HK-2 (cell line): ENCODE measurements around the gene NFKBIB.

ENCODE experiments used
- DNase-seq: peaks from one replicate; pipeline ENCODE4 v3.0.0-alpha.2; 2018; ENCODE audit not compliant: unreplicated experiment

The NFKBIB gene

DNA sequence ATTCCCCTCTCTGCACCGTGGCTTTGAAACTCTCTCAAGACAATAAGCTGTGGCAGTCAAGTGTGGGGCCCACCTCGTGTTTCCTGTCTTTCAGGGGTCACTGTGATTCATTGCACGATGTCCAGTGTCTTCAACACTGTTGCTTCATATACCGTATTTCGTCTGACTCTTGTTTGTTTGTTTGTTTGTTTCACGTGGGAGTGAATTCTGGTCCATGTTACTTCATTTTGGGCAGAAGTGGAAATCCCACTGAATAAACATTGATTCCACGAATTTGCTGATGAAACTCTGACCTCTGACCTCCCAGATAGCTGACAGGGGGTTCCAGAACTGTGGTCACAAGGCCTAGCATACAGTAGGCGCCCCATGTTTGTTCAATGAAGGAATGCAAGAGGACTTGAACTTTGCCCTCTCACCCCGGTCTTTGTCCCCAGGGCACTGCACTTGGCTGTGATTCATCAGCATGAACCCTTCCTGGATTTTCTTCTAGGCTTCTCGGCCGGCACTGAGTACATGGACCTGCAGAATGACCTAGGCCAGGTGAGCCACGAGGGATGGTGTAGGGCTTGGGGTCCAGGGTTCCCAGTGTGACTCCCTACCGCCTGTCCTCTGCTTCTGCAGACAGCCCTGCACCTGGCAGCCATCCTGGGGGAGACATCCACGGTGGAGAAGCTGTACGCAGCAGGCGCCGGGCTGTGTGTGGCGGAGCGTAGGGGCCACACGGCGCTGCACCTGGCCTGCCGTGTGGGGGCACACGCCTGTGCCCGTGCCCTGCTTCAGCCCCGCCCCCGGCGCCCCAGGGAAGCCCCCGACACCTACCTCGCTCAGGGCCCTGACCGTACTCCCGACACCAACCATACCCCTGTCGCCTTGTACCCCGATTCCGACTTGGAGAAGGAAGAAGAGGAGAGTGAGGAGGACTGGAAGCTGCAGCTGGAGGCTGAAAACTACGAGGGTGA is 5.1 kb downstream of the NFKBIB start:
- DNase-seq, result no peak

DNA sequence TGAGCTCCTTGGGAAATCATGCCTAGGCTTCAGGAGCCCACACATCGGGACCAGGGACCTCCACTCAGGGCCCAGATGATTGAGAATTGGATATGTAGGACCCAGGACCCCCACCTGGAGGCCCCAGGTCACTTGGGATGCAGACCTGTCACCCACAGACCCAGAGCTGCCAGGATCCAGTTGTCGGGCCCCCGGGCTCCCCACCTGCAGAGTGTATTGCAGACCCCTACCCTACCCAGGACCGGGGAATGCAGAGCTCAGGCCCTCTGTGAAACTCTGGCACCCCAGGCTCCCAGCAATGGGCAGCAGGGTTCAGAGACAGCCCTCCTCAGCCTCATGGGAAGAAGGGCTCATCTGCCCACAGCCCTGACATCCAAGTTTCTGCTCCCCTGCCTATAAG is 5.9 kb downstream of the NFKBIB start:
- DNase-seq, result no peak

DNA sequence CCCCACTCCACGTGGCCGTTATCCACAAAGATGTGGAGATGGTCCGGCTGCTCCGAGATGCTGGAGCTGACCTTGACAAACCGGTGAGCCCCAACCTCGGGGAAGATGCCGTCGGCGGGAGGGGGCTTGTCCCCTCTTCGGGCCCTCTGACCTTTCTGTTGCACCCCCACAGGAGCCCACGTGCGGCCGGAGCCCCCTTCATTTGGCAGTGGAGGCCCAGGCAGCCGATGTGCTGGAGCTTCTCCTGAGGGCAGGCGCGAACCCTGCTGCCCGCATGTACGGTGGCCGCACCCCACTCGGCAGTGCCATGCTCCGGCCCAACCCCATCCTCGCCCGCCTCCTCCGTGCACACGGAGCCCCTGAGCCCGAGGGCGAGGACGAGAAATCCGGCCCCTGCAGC is 7.5 kb downstream of the NFKBIB start:
- DNase-seq, result no peak

DNA sequence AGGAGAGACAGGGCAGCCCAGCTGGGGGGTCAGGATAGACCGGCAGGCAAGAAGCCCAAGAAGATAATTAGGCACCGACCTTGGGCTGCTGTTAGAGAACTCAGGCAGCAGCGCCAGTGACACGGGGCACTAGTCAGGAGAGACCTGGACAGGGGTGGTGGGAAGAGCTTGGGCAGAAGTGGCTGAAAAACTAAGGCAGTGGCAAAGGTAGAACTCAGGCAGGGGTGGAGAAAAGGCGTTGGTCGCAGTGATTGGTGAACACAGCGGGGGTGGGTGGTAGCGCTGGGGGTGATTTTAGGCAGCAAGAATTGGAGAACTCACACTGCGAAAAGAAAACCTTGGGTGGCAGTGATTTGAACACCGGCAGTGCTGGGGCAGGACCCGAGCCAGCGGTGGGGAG is 7.9 kb downstream of the NFKBIB start:
- no peak for DNase-seq

DNA sequence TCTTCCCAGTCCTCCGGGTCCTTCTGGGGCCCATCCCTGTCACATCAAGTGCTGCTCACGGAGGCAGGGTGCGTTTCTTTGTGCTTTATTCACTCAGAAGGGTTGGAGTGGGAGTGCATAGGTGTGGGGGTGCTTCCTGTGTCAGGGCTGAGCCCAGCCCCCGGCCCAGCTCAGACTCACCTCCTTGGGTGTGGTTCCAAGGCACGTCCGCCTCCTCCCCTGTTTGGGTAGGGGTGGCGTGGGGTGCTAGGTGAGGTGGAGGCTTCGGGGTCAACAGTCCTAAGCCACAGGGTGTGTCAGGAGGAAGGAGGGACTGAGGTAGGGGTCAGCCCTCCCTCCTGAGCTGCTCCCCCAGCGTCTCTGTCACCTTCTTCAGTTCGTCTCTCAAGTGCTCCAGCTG is 9.1 kb downstream of the NFKBIB start:
- DNase-seq, result no peak

DNA sequence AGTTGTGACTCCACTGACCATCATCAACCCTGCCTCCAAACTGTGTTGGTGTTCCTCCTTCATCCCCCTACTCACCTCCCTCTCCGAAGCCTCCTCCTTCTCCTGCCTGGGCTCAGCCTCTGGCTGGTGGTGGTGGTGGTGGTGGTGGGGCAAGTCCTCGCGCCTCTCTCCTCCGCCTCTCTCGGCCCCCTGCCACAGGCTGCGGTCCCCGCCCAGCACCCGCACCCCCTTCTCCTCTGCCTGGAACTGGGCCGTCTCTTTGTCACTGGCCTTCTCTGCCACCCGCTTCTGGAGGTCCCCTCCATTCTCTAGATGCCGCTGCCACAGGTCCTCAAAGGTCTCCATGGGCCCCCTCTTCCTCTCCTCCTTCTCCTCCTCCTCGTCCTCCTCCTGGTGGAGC is 10.7 kb downstream of the NFKBIB start:
- no peak for DNase-seq

DNA sequence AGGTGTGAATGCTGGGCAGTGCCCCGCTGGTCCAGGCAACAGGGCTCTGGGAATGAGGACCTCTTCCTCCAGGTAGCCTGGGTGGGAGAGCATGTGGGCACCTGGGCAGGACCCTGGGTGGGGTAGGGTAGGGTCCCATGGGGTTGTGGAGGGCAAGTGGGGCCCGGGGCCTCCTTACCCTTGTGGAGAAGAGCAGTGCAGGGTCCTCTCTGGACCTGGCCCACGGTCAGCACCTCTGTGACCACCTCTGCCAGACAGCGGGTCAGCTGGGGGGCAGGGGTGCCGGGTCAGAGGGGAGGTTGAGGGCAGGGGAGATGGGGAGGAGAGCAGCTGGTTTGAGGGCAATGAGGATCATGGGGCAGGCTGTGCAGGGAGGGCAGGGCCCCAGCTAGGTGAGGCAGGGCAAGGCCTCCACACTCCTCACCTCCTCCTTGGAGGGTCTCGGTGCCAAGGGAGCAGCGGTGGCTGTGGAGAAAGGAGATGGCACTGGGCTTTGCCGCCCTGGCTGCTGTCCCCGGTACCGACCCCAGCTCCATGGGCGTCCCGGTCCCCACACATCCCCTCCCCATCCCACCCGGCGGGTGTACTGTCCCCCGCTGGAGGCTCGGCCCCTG is 11.7 kb downstream of the NFKBIB start:
- DNase-seq, result no peak

DNA sequence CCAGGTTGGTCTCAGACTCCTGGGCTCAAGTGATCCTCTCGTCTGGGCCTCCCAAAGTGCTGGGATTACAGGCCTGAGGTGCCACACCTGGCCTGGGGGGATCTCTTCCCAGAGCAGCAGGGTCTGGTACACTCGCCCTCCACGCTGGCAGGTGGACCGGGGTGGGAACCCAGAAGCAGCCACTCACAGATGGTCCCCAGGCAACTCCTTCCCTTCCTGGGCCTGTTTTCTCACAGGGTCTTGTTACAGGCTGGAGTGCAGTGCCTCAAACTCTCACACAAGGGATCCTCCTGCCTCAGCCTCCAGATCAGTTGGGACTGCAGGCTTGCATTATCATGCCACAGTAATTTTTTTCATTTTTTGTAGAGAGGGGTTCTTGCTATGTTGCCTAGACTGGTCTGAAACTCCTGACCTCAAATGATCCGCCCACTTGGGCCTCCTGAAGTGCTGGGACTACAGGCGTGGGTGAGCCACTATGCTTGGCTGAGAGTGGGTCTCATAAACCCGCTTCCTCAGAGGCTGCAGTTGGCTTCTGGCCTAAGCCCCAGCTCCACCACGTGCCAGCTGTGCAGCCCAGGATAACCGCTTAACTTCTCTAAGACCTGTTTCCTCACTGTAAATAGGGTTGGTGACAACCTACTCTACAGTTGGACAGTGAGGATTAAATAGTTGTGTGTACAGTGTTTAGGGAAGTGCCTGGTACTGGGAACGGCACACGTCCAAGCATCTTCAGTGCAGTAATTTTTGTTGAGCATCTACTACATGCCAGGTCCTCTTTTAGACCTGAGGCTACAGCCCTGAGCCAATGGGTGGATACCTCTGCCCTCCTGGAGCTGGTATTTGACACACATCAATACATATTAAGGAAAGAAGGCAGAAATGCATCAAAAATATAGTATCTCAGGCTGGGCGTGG is 13.1 kb downstream of the NFKBIB start:
- DNase-seq, result no peak

DNA sequence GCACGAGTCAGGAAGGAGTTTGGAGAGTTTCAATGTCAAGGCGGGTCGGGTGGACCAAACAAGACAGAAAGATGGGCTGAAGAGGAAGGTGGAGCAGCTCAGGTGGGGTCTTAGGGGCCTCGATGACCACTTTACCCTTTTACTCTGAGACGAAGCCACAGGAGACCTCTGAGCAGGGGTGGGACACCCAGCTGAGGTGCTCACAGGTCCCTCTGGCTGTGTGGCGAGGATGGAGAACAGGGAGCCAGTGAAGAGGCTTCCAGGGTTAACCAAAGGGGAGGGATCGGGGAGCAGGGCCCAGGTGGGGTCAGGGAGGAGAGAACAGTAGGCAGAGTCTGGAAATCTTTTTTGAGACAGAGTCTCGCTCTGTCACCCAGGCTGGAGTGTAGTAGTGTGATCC is 14.2 kb downstream of the NFKBIB start:
- DNase-seq, result no peak

DNA sequence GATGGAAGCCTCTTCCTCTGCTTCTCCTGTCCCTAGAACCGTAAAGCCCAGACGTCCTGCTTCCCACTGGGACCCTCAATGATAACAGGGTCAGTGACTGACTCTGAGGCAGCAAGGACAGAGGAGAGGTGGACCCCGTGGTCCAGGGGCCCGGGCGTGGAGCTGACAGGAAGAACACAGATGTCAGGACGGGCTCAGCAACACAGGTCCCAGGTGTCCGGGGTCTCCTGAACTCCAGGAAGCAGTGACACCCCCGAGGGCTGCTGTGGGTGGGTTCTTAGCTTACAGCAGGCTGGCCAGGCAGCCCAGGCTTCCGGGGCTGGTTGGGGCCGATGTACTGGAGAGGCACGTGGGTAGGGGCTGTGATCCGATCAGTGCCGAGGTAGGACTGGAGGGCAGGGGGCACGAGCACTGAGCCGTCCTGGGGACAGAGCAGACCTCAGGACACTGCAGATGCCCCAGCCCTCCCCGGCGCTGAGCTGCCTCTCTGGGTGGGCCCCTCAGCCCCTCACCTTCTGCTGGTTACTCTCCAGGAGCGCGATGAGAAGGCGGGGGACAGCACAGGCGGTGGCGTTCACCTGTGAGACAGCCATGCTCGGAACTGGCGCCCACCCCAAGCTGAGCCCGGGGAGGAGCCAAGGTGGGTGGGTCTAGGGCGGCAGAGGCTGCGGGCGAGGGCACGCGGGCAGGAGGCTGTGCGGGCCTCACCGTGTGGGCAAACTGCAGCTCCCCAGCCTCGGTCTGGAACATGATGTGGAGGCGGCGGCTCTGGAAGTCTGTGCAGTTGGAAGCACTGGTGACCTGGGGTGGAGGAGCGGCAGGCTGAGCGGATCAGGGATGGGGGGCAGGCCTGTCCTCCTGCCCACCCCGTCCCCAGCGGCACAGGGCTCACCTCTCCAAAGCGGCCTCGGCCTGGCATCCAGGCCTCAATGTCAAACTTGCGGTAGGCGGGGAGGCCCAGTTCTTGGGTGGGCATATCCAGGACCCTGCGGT is 15.9 kb downstream of the NFKBIB start:
- no peak for DNase-seq

DNA sequence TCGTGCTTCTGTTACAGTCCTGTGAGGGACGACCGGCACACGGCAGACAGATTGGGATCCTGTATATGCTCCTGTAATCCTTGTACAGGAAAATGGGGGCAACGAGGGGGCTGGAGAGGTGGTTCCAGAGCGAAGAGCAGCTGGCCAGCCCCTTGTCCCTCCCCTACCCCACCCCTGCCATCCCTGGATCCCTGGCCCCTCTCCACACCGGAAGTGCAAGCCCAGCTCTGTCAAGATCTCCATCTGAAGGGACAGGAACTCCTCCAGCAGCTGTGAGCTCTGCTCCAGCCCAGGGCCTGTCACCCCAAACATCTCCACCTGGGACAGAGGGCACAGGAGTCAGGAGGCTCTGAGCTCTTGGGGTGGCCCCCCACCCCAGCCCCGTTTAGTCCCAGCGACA is 17.7 kb downstream of the NFKBIB start:
- no peak for DNase-seq

DNA sequence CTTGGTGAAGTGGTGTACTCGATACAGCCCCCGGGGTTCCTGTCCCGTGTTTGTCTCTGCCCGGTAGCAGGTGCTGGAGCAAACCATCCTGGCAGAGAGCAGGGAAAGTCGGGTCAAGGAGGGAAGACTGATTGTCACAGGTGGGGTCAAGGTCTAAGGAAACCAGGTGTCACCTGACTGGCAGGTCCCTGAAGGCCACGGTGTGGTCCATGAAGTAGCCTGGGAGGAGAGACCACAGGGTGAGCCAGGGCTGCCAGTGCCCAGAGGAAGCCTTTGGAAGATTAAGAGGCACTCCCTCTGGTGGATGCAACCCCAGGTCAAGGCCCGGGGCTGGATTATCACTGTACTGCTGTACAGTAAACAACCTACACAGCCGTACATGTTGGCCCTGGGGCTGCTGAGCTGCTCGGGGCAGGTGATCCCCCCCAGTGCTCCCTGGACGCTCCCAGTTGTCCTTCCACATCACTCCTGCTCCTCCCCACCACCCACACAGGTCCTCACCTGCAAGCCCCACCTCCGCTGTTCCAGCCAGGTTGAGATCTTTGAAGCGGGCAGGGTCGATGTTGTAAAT is 18.2 kb downstream of the NFKBIB start:
- DNase-seq, result peak; percentile 26

DNA sequence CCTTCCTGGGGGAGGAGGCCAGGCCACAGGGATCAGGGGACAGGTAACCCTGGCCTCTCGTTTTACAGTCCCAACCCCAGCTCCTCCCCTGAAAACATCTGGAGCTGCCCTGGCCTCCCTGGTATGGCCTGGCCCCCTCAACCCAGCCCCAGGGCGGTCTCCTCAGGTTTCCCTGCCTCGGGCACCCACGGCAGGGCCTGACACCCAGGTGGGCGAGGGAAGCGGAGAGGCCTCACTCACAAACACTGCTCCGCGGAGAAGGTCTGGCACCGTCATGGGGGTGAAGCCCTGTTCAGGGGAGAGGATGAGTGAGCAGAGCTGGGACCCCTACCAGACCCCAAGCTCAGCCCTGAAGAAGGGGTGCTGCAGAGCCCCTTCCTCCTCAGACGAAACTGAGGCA is 18.8 kb downstream of the NFKBIB start:
- no peak for DNase-seq

DNA sequence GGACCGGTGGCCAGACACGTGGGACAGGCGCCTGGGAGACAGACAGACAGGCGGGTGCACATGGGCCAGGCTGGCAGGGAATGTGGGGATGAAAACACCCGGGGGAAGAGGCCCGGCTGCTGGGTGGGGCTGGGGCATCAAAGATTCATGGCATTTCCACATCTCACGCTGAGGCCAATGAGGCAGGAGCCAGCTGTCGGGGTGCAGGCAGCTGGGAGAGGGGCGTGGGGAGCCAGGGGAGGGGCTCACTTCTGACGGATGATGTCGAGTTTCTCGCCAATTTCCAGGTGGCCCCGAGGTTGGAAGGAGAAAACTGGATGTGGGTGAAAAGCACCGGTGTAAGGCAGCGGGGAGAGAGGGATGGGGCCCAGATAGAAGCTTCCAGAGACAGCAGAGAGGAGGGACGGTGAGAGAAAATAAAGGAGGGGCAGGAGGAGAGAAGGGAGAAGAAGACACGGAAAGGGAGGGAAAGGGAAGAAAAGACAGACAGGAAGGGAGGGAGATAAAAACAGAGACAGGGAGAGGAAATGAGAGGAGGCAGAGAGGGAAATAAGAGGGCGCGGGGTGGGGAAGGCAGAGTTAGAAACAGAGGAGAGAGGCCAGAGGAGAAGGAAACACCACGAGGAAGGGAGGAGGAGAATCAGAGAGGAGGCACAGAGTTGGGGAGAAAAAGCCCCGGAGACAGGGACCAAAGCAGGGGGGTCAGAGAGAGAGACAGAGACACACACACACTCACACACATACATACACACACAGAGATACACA is 20.2 kb downstream of the NFKBIB start:
- no peak for DNase-seq

DNA sequence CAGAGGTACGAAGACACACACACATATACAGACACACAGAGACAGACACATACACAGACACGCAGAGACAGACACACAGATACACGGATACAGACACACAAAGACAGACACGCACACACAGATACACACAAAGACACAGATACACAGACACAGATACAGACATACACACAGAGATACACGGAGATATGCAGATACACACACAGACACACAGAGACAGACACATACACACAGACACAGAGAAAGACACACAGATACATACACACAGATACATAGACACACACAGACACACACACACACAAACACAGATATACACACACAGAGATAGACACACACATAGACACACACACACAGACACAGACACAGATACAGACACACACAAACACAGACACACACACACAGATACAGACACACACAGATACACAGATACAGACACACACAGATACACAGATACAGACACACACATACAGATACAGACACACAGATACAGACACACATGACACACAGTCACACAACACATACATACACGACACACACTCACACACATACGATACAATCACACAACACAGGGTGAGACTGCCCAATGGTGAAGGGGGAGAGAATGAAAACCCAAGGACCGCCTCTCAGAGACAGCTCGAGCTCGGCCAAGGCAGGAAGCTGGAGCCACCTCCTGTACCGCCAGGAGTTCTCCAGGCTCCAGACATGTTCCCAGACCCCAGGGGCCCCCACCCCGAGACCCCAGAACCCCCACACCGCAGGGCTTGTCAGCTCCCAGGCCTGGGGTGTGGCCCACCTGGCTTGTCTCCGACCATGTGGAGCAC is 21.0 kb downstream of the NFKBIB start:
- no peak for DNase-seq

DNA sequence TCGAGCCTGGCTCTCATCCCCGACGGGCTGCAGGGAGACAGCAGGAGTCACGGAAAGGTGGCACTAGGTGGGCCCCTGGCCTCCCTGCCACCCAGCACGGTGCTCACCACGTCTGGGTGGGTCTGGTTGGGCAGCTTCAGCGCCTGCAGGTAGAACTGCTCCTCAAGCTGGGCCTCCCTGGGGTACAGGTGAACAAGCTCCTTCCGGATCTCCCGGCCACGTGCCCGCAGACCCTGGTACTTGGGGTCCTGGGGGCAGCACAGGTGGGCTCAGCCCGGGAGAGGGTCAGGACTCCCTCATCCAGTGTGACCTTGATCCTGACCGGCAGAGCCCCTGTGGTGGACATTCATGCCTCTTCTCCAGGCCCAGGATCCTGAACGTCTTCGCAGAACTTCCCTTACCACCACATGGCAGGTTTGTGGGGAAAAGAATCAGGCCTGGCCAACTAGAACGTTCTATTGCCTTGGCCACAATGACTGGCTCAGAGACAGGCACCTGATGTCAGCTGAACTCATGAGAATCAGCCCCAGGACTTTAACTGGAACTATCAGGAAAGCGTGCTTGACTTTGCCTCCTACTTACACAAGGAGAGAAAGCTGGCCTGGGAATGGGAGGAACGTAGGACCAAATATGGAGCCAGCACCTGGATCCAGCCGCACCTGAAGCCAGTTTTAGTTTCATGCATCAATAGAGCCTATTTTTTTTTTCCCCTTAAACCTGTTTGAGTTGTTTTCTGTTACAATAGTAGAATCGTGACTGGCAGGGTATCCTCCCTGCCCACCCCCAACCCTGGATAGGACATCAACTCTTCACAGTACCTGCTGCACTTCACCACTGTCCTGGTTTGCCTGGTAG is 21.9 kb downstream of the NFKBIB start:
- no peak for DNase-seq

DNA sequence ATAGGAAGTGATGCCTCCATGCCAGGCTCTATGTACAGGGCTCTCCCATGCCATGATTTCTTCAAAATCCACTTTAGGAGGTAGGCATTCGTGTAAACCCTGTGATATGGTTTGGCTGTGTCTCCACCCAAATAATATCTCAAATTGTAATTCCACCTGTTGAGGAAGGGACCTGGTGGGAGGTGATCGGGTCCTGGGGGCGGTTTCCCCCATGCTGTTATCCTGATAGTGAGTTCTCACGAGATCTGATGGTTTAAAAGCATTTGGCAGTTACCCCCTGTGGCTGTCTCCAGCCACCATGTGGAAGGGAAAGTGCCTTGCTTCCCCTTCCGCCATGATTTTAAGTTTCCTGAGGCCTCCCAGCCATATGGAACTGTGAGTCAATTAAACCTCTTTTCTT is 22.7 kb downstream of the NFKBIB start:
- no peak for DNase-seq

DNA sequence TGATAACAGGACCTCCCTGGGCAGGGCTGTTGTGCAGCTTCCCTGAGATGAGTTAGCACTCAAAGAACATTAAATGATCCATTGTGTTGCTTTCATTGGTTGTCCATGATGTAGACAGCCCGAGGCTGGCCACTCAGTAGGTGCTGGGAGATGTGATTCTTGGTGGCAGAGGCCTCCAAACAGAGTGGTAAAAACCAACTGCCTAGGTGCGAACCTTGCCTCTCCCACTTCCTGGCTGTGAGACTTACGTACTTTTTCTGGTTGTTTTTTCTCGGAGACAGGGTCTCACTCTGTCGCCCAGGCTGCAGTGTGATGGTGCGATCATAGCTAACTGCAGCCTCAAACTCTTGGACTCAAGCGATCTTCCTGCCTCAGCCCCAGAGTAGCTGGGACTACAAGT is 24.6 kb downstream of the NFKBIB start:
- no peak for DNase-seq
